Mucosa of rectum (tissue), 2 donors: ENCODE data around the gene GEMIN5.
A peak's percentile ranks its signal among the peaks of the same experiment; 100 is the strongest.

ENCODE experiments used
- H3K27ac ChIP-seq, 2 donors: one replicate each; pipeline ENCODE4 v1.7.0; 2013; ENCODE audit warnings: inconsistent platforms in 2 of 2, low read depth in 2 of 2, low read length in 2 of 2
- H3K27me3 ChIP-seq, 2 donors: one replicate each; pipeline ENCODE4 v1.7.0; 2013; ENCODE audit warnings: low read length in 2 of 2; ENCODE audit not compliant: control insufficient read depth in 2 of 2, insufficient read depth in 2 of 2
- H3K36me3 ChIP-seq, 2 donors: one replicate each; pipeline ENCODE4 v1.7.0; 2013; ENCODE audit warnings: low read length in 2 of 2; ENCODE audit not compliant: control insufficient read depth in 2 of 2, insufficient read depth in 2 of 2
- H3K4me1 ChIP-seq, 2 donors: one replicate each; pipeline ENCODE4 v1.7.0; 2013; ENCODE audit warnings: low read length in 2 of 2, mild to moderate bottlenecking in 1 of 2; ENCODE audit not compliant: control insufficient read depth in 2 of 2, insufficient read depth in 2 of 2
- H3K4me3 ChIP-seq, 2 donors: one replicate each; pipeline ENCODE4 v1.7.0; 2013; ENCODE audit warnings: low read length in 2 of 2
- H3K9ac ChIP-seq, 2 donors: one replicate each; pipeline ENCODE4 v1.7.0; 2013; ENCODE audit warnings: low read length in 2 of 2, low read depth in 1 of 2, mild to moderate bottlenecking in 1 of 2
- H3K9me3 ChIP-seq, 2 donors: one replicate each; pipeline ENCODE4 v1.7.0; 2013; ENCODE audit warnings: low read length in 2 of 2; ENCODE audit not compliant: control insufficient read depth in 2 of 2
- donor health status: healthy.
- donor health status: Normal muscosa, but diverticular disease.

GEMIN5 gene

DNA sequence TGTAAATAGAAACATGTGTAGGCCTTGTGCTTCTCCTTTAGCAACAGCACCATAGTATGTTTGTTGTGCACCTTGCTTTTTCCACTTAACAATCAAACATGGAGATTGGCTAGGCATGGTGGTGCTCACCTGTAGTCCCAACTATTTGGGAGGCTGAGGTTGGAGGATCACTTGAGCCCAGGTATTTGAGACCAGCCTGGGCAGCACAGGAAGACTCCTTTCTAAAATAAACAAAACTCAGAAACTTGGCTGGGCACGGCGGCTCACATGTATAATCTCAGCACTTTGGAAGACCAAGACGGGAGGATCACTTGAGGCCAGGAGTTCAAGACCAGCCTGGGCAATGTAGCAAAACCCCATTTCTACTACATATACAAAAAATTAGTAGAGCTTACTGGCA, 86.7 kb downstream of the GEMIN5 start:
- H3K4me1 ChIP-seq: no peaks in the 10 kb centered on the region
- H3K9ac ChIP-seq: no peak overlapping the region
- H3K27ac ChIP-seq: no peak overlapping the region
- H3K9me3 ChIP-seq: no peaks in the 10 kb centered on the region
- H3K4me3 ChIP-seq: no peak overlapping the region
- H3K36me3 ChIP-seq: no peaks in the 10 kb centered on the region
- H3K27me3 ChIP-seq: no peaks in the 10 kb centered on the region

DNA sequence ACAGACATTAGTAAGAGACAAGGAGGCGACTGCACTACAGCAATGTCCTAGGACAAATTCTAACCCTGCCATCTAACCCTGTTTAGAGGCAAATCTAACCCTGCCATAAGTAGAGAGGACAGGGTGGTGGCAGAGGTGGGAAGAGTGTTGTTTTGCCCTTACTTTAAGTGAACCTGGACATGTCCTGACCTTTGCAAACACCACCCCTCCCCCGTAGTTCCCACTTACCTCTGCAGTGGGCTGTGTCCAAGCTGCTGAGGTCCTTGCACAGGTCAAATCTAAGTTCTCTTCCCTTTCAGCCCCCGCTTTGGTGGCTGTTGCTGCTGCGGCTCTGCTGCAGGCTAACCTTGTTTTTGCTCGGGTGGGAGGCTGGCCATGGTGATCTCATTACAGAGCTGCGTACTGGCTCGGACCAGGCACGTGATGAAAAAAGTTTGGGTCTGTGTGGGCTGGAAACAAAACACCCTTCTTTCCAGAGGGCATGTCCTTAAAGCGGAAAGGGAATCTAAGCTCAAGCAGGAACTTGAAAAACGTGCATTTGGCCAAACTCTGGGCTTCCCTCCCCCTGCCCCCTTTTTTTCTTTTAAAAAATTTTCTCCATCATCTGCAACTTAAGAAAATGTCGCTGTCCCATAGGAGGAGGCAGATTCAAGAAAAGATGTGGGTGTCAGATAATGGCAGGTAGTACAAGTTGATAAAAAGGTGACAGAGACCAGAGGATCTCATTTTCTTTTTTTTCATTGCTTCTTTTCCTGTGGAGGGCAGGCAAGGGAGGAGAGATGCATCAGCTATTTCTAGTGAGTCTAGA, 87.6 kb downstream of the GEMIN5 start, which contains the start of gene FAXDC2:
Gene FAXDC2 (minus strand): TSS at position 349 of the 808 bp plus-strand sequence. CDS start 12,425 bp downstream, outside the sequence.
- Histone ChIP-seq H3K9ac (peak within 1 kb of the TSS; percentile 33 to 35), H3K9me3 (no peaks in the 10 kb centered on the region), H3K27me3 (no peaks in the 10 kb centered on the region), H3K27ac (peak within 1 kb of the TSS; percentile 50 to 57), H3K4me1 (no peaks in the 10 kb centered on the region), H3K36me3 (no peaks in the 10 kb centered on the region), H3K4me3 (peak within 1 kb of the TSS; percentile 62 to 67)

DNA sequence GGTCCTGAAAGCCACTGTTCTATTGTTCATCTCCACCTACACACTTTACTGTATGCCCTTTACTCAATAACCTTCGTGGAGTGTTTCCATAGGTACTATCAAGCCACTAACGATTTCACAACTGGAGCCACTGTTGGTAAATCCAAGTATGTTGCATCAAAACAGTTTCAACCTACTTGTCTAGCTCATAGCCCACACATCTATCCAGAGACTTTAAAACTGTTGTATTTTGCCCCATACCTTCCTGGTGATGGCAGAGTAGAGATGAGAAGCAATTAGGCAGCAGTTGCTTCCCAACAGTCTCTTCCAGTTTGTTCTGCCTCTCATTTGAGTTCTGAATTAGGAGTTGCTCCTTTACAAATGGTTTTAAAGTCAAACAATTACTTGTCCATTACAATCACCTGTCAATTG, 88.2 kb downstream of the GEMIN5 start:
- no peaks in the 10 kb centered on the region for H3K27me3 ChIP-seq
- H3K36me3 ChIP-seq: no peaks in the 10 kb centered on the region
- peak overlapping the region in 1 of 2 donors; percentile 33 for H3K9ac ChIP-seq
- no peaks in the 10 kb centered on the region for H3K9me3 ChIP-seq
- no peaks in the 10 kb centered on the region for H3K4me1 ChIP-seq
- peak overlapping the region; percentile 62 to 67 for H3K4me3 ChIP-seq
- peak overlapping the region; percentile 50 to 57 for H3K27ac ChIP-seq

DNA sequence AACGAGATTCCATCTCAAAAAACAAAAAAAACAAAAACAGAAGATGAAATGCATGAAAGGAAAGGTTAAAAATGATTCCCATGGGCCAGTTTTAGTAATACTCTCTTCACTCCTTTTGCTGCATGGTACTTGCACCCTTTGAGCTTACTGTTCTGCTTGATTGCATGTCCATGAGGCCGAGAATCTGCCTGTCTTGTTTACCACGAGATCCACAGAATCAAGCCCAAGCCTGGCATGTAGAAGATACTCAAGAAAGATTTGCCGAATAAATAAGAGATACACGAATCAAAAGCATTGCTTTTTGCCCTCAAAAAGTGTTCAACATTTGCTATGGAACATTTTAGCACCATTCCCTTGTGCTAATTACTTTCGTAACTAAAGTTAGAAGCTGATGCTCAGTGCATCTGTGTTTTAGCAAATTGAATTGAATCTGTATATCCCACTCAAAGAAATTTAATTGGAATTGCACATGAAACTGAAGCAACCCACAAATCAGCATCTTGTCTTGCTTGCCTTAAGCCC, 88.7 kb downstream of the GEMIN5 start:
- H3K9me3 ChIP-seq: no peaks in the 10 kb centered on the region
- H3K27me3 ChIP-seq: no peaks in the 10 kb centered on the region
- H3K4me1 ChIP-seq: no peaks in the 10 kb centered on the region
- peak overlapping the region in 1 of 2 donors; percentile 14 for H3K9ac ChIP-seq
- H3K4me3 ChIP-seq: peak overlapping the region; percentile 62 to 67
- no peaks in the 10 kb centered on the region for H3K36me3 ChIP-seq
- no peak overlapping the region for H3K27ac ChIP-seq

DNA sequence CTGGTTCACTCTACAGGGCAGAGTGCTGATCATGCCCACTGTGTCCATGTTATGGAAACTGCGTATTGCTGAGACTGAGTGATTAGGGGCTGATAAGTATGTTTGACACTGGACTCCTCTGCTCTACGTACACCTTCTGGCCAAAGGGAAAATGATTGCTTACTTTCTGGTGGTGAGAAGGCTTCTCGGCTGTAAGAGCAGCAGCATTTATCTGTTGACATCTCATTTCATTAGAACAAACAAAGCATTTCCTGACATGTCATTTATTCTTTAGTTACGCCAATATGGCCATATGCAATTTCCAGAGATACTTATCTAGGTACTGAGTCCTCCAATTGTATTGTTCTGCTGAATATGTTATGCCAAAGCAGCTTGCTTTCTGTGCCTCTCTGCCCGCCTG, 93.2 kb downstream of the GEMIN5 start:
- Histone ChIP-seq H3K27me3 (no peaks in the 10 kb centered on the region), H3K4me3 (no peak overlapping the region), H3K9ac (no peak overlapping the region), H3K9me3 (no peaks in the 10 kb centered on the region), H3K36me3 (no peaks in the 10 kb centered on the region), H3K4me1 (no peaks in the 10 kb centered on the region), H3K27ac (no peak overlapping the region)

DNA sequence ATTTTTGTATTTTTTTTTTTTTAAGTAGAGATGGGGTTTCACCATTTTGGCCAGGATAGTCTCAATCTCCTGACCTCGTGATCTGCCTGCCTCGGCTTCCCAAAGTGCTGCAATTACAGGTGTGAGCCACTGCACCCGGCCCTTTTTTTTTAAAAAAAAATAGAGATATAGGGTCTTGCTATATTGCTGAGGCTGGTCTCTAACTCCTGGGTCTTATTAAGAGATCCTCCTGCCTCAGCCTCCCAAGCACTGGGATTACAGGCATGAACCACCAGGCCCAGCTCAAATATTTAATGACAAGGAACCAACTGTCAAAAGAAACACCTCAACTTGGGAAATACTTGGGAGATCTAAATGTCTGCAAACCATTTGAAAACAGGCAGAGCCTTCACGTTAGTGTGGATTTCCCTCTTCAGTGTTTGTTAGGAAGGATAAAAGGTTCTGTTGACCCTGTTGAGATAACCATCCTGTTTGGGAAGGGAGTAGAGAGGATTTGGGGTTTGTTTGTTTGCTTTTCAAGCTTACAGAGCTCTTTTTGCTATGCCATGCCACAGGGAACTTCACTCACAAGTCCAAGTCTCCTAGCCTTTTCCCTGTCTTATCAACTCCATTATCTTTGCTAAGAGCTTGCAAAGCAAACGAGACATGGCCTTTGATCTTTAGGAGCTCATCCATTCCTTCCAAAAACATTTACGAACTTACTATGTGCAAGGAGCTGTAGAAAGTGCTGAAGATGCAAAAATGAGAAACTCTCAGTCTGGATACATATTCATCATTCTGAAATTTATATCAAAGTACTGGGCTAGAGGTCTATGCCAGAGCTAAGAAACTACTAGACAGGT, 95.1 kb downstream of the GEMIN5 start:
- Histone ChIP-seq H3K27ac (no peak overlapping the region), H3K36me3 (no peaks in the 10 kb centered on the region), H3K9me3 (no peaks in the 10 kb centered on the region), H3K4me3 (no peak overlapping the region), H3K4me1 (peaks cover under 1 to 2% of the 10 kb centered on the region in 2 donors), H3K9ac (no peak overlapping the region), H3K27me3 (no peaks in the 10 kb centered on the region)

DNA sequence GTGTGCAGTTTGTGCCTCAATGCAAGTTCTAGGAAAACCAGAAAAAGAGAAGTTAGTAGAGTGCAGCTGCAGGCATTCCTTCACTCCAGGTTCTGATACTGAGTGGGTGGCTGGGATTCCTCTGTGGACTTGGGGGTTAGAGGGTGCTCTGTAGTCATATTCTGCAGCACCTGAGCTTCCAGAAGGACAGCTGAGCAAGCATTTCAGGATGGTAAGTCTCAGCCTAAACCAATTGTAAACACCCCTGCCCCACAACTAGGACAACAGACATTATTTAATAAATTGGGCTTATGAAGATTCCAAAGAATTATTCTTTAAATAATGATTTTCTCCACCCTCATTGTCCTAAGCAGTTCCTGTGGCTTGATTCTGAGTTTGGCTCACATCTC, 96.7 kb downstream of the GEMIN5 start:
- no peak overlapping the region for H3K9ac ChIP-seq
- no peaks in the 10 kb centered on the region for H3K27me3 ChIP-seq
- H3K36me3 ChIP-seq: peaks cover 0 to 3% of the 10 kb centered on the region in 2 donors
- no peak overlapping the region for H3K4me3 ChIP-seq
- peaks cover 7 to 8% of the 10 kb centered on the region in 2 donors for H3K4me1 ChIP-seq
- no peak overlapping the region for H3K27ac ChIP-seq
- H3K9me3 ChIP-seq: no peaks in the 10 kb centered on the region

DNA sequence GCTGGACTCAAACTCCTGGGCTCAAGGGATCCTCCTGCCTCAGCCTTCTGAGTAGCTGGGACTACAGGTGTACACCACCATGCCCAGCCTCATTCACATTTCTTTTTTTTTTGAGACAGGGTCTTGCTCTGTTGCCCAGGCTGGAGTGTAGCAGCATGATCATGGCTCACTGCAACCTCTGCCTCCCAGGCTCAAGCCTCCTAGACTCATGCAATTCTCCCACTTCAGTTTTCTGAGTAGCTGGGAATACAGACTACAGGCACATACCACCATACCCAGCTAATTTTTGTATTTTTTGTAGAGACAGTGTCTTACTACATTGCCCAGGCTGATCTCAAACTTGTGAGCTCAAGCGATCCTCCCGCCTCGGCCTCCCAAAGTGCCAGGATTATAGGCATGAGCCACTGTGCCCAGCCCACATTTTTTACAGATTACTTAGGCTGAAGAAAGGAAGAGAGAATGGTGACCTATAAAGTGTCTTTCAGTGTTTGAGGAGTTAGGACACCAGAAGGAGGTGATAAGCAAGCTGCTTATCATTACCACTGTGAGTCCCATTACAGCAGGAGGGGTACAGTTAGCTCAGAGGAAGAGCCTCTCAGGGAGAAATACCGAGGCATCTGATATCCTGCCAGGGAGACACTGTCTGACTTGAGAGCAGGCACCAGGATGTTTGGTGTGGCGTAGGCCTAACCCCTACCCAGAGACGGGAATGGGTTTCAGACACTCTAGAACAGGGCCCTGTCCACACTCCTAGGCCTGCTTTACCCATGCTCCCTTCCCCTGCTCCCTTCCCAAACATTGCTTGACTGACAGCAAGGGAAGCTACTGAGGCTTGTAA, 97.4 kb downstream of the GEMIN5 start:
- Histone ChIP-seq H3K9me3 (no peaks in the 10 kb centered on the region), H3K9ac (no peak overlapping the region), H3K27me3 (no peaks in the 10 kb centered on the region), H3K36me3 (peaks cover 0 to 3% of the 10 kb centered on the region in 2 donors), H3K27ac (no peak overlapping the region), H3K4me3 (no peak overlapping the region), H3K4me1 (peaks cover 7 to 8% of the 10 kb centered on the region in 2 donors)
